GM10266 (cell line): Measurements from ENCODE around the gene C3orf52.

Experiments used
- DNase-seq: peaks from one replicate; pipeline ENCODE4 v3.0.0; 2012; ENCODE audit errors: extremely low spot score
- CTCF ChIP-seq: IDR thresholded peaks from 2 replicates; pipeline ENCODE4 v1.5.1; 2012; ENCODE audit warnings: mild to moderate bottlenecking, low read depth; ENCODE audit not compliant: control insufficient read depth, insufficient read depth; ENCODE audit errors: missing control alignments

The C3orf52 gene

GRCh38 chr3:112114576-112115160, 28.5 kb downstream of the C3orf52 start:
- no peak for TF ChIP-seq CTCF
- no peak for DNase-seq

GRCh38 chr3:112115161-112115739, 29.1 kb downstream of the C3orf52 start:
- DNase-seq: peak; percentile 56
- TF ChIP-seq CTCF: no peak

GRCh38 chr3:112115806-112116383, 29.7 kb downstream of the C3orf52 start:
- TF ChIP-seq CTCF: no peak
- no peak for DNase-seq

- TF ChIP-seq CTCF: no peak
- DNase-seq: no peak
Measured at GRCh38 chr3:112116748-112117186, 30.6 kb downstream of the C3orf52 start.

- no peak for TF ChIP-seq CTCF
- DNase-seq: no peak
Measured at GRCh38 chr3:112117415-112117814, 31.2 kb downstream of the C3orf52 start.

GRCh38 chr3:112117841-112118571, 31.8 kb downstream of the C3orf52 start:
- peak; percentile 24 for TF ChIP-seq CTCF
- DNase-seq: no peak
